HL-60 (cell line): Measurements from ENCODE around the gene C20orf173.

ENCODE experiments used
- DNase-seq, 2 experiments: peaks; one replicate each; pipeline ENCODE4 v3.0.0-alpha.2; 2010 to 2020; ENCODE audit warnings: low read depth in 1 of 2, low spot score in 1 of 2
- H3K27ac ChIP-seq: fragments of 250-450 bp; sonication (Bioruptor Pico); replicated peaks from 2 replicates; pipeline ENCODE4 v1.5.1; 2020; ENCODE audit warnings: mild to moderate bottlenecking, moderate library complexity
- H3K27me3 ChIP-seq: fragments of 250-450 bp; sonication (Bioruptor Pico); 2 replicates; pipeline ENCODE4 v1.5.1; 2021; ENCODE audit warnings: mild to moderate bottlenecking, moderate library complexity; ENCODE audit not compliant: insufficient read depth, poor library complexity, severe bottlenecking
- H3K4me3 ChIP-seq: replicated peaks from 2 replicates; pipeline ENCODE4 v1.5.1; 2011; ENCODE audit warnings: mild to moderate bottlenecking, control low read depth, low read length; ENCODE audit not compliant: insufficient read depth
- GABPA ChIP-seq: IDR thresholded peaks from 2 replicates; pipeline ENCODE4 v1.6.1; 2012; ENCODE audit warnings: low read depth
- POLR2AphosphoS5 ChIP-seq: IDR thresholded peaks from 2 replicates; pipeline ENCODE4 v1.6.1; 2012; ENCODE audit warnings: low read depth
- SPI1 ChIP-seq: IDR thresholded peaks from 2 replicates; pipeline ENCODE4 v1.6.1; 2012; ENCODE audit warnings: low read depth, mild to moderate bottlenecking, borderline replicate concordance
- TF ChIP-seq, protein P1 (sequence below): IDR thresholded peaks from one replicate; pipeline ENCODE4 v1.5.1; 2011; ENCODE audit warnings: low read length, control low read depth, inconsistent platforms; ENCODE audit not compliant: insufficient read depth
- TF ChIP-seq, protein P2 (sequence below): IDR thresholded peaks from 2 replicates; pipeline ENCODE4 v1.6.1; 2012; ENCODE audit warnings: low read depth; ENCODE audit not compliant: insufficient replicate concordance

Gene C20orf173

DNA sequence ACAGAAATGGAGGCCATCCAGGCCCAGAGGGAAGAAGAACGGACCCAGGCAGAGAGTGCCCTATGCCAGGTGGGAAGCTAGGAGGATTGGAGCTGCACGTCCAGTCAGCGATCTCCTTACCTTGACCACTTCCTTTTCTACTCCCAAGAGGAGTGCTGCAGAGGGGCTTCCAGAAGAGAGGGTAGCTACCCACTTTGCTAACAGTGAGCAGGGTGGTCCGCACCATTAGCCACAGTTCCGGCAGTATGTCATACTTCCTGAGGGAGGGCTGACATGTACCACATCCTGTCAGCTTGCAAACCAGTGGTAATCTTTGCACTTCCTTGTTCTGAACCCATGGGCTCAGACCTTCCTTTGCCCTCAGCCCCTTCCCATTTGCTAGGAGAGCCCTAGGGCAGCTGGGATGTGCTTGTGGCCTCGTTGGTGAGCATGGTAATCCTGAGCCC lies 38.7 kb downstream of the C20orf173 start:
- Histone ChIP-seq H3K4me3 (peak overlapping the region; percentile 69), H3K27ac (peak overlapping the region; percentile 77)
- peak; percentile 69 to 82 for DNase-seq

DNA sequence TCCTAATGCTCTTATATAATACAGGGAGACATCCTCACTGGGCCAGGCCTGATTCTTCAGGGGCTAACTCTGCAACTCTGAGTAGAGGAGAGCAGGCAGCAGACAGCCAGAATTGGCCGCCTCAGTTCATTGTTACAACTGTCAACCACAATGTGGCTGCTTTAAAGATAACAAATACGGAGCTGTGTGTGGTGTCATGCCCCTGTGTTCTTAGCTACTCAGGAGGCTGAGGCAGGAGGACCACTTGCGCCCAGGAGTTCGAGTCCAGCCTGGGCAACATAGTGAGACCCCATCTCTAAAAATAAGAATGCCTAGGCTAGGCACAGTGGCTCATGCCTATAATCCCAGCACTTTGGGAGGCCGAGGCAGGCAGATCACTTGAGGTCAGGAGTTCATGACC lies 39.7 kb downstream of the C20orf173 start:
- peak in 1 of 2 experiments; percentile 5 for DNase-seq
- Histone ChIP-seq H3K27me3 (no peaks in the 10 kb centered on the region), H3K27ac (no peak overlapping the region; the same call in 1 of the 2 replicates), H3K4me3 (no peak overlapping the region; the same call in 1 of the 2 replicates)
- TF ChIP-seq, protein P1, sequence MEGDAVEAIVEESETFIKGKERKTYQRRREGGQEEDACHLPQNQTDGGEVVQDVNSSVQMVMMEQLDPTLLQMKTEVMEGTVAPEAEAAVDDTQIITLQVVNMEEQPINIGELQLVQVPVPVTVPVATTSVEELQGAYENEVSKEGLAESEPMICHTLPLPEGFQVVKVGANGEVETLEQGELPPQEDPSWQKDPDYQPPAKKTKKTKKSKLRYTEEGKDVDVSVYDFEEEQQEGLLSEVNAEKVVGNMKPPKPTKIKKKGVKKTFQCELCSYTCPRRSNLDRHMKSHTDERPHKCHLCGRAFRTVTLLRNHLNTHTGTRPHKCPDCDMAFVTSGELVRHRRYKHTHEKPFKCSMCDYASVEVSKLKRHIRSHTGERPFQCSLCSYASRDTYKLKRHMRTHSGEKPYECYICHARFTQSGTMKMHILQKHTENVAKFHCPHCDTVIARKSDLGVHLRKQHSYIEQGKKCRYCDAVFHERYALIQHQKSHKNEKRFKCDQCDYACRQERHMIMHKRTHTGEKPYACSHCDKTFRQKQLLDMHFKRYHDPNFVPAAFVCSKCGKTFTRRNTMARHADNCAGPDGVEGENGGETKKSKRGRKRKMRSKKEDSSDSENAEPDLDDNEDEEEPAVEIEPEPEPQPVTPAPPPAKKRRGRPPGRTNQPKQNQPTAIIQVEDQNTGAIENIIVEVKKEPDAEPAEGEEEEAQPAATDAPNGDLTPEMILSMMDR = no peak
- TF ChIP-seq GABPA (no peak), POLR2AphosphoS5 (no peak), SPI1 (no peak)
- TF ChIP-seq, protein P2, sequence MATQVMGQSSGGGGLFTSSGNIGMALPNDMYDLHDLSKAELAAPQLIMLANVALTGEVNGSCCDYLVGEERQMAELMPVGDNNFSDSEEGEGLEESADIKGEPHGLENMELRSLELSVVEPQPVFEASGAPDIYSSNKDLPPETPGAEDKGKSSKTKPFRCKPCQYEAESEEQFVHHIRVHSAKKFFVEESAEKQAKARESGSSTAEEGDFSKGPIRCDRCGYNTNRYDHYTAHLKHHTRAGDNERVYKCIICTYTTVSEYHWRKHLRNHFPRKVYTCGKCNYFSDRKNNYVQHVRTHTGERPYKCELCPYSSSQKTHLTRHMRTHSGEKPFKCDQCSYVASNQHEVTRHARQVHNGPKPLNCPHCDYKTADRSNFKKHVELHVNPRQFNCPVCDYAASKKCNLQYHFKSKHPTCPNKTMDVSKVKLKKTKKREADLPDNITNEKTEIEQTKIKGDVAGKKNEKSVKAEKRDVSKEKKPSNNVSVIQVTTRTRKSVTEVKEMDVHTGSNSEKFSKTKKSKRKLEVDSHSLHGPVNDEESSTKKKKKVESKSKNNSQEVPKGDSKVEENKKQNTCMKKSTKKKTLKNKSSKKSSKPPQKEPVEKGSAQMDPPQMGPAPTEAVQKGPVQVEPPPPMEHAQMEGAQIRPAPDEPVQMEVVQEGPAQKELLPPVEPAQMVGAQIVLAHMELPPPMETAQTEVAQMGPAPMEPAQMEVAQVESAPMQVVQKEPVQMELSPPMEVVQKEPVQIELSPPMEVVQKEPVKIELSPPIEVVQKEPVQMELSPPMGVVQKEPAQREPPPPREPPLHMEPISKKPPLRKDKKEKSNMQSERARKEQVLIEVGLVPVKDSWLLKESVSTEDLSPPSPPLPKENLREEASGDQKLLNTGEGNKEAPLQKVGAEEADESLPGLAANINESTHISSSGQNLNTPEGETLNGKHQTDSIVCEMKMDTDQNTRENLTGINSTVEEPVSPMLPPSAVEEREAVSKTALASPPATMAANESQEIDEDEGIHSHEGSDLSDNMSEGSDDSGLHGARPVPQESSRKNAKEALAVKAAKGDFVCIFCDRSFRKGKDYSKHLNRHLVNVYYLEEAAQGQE = no peak

More for the DNA sequence above, 38.7 kb downstream of the C20orf173 start:
- no peaks in the 10 kb centered on the region for H3K27me3 ChIP-seq
- TF ChIP-seq GABPA (peak; percentile 80), POLR2AphosphoS5 (peak; percentile 90), SPI1 (peak; percentile 96)
- TF ChIP-seq, protein P2 = no peak
- TF ChIP-seq, protein P1 = no peak

DNA sequence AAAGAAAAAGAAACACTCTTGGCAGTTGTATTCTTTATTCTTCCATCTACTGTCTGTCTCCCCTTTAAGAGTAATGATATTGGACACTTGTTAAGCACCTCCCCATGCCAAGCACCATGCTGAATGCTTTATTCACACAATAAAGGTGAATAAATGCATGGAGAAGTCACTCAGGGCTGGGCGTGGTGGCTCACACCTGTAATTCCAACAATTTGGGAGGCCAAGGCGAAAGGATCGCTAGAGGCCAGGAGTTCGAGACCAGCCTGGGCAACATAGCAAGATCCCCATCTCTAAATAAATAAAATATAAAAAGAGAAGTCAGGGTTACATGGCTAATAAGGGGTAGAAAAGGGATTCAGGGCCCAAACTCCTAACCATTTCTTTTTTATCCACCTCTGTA lies 42.0 kb downstream of the C20orf173 start:
- Histone ChIP-seq H3K27me3 (no peaks in the 10 kb centered on the region), H3K4me3 (no peak overlapping the region), H3K27ac (no peak overlapping the region)
- DNase-seq = no peak
- TF ChIP-seq GABPA = no peak

DNA sequence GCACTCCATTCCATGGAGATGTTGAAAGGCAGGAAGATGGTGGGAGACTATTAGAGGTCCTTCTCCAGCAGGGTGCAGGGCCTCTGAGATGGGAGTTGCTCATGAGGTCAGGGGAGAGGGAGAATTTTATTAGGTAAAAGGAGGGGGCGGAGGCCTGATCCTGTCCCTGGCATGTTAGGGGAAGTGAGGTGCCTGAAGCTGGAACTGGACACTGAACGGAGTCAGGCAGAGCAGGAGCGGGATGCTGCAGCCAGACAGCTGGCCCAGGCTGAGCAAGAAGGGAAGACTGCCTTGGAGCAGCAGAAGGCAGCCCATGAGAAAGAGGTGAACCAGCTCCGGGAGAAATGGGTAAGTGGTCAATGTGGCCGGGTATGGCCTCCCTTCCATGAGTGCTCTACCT lies 49.7 kb downstream of the C20orf173 start:
- TF ChIP-seq, protein P2 = no peak
- TF ChIP-seq GABPA (no peak), SPI1 (no peak), POLR2AphosphoS5 (no peak)
- TF ChIP-seq, protein P1 = no peak
- no peak for DNase-seq
- no peaks in the 10 kb centered on the region for H3K27me3 ChIP-seq
- H3K4me3 ChIP-seq = no peak overlapping the region
- H3K27ac ChIP-seq = no peak overlapping the region
